HEK293 (cell line): ENCODE measurements around the gene SH3TC1.

Experiments
- CTCF ChIA-PET: fragments of 350-600 bp; formaldehyde crosslinking; extraction: SDS; loops from one replicate; lab custom pipeline; 2021; ENCODE audit warnings: antibody characterized with exemption; lab: Yijun Ruan, JAX
- POLR2A ChIA-PET: fragments of 300-600 bp; formaldehyde crosslinking; extraction: SDS; loops from one replicate; lab custom pipeline; 2020; ENCODE audit warnings: antibody characterized with exemption, inconsistent platforms; lab: Yijun Ruan, JAX
- H3K27ac ChIP-seq: fragments of 200-500 bp; sonication (Bioruptor generic); 2 replicates; pipeline ENCODE4 v1.5.1; 2014; ENCODE audit warnings: low read depth, low read length, control low read depth, inconsistent platforms; ENCODE audit errors: extremely low read depth
- H3K36me3 ChIP-seq, 2 experiments: fragments of 200-500 bp in 1 of 2; sonication (Bioruptor generic) in 1 of 2; 1 replicate in 1 of 2; 2 replicates in 1 of 2; pipeline ENCODE4 v1.5.1; 2014 to 2017; ENCODE audit warnings: inconsistent platforms in 2 of 2, low read length in 2 of 2; ENCODE audit not compliant: control insufficient read depth in 2 of 2, insufficient read depth in 1 of 2
- H3K4me1 ChIP-seq: fragments of 200-500 bp; sonication (Bioruptor generic); 2 replicates; pipeline ENCODE4 v1.5.1; 2014; ENCODE audit warnings: mild to moderate bottlenecking, low read length, inconsistent platforms; ENCODE audit not compliant: control insufficient read depth, insufficient read depth
- H3K4me3 ChIP-seq: 2 replicates; pipeline ENCODE4 v1.5.1; 2011; ENCODE audit warnings: low read depth, mild to moderate bottlenecking, control low read depth, low read length, moderate library complexity
- H3K9me3 ChIP-seq: fragments of 200-500 bp; sonication (Bioruptor generic); 2 replicates; pipeline ENCODE4 v1.5.1; 2014; ENCODE audit warnings: low read depth, low read length, inconsistent platforms; ENCODE audit not compliant: control insufficient read depth, insufficient read depth
- AEBP2 ChIP-seq: fragments of 450-650 bp; formaldehyde crosslinking; IDR thresholded peaks from 2 replicates; pipeline ENCODE4 v1.5.1; 2016; ENCODE audit warnings: missing biosample characterization, missing genetic modification characterization, borderline replicate concordance
- CTCF ChIP-seq: fragments of 450-650 bp; formaldehyde crosslinking; IDR thresholded peaks from 2 replicates; pipeline ENCODE4 v1.5.1; 2016; ENCODE audit warnings: missing biosample characterization, missing genetic modification characterization
- HOXC10 ChIP-seq: sonication (generic); formaldehyde crosslinking; IDR thresholded peaks from 2 replicates; pipeline ENCODE4 v1.8.1; 2023; ENCODE audit warnings: mild to moderate bottlenecking, missing genetic modification reagents
- PRDM2 ChIP-seq: fragments of 450-650 bp; formaldehyde crosslinking; IDR thresholded peaks from 2 replicates; pipeline ENCODE4 v1.5.1; 2016; ENCODE audit warnings: missing biosample characterization, missing genetic modification characterization, borderline replicate concordance
- TCF7L2 ChIP-seq: IDR thresholded peaks from 2 replicates; pipeline ENCODE4 v1.6.1; 2011; ENCODE audit warnings: low read depth, mild to moderate bottlenecking, inconsistent platforms, low read length, moderate library complexity, borderline replicate concordance
- ZBTB10 ChIP-seq: fragments of 450-650 bp; formaldehyde crosslinking; IDR thresholded peaks from 2 replicates; pipeline ENCODE4 v1.5.1; 2016; ENCODE audit warnings: missing biosample characterization, missing genetic modification characterization
- ZBTB48 ChIP-seq: fragments of 450-650 bp; formaldehyde crosslinking; IDR thresholded peaks from 2 replicates; pipeline ENCODE4 v1.5.1; 2016; ENCODE audit warnings: missing biosample characterization, missing genetic modification characterization
- ZFP69B ChIP-seq: fragments of 450-650 bp; formaldehyde crosslinking; IDR thresholded peaks from 2 replicates; pipeline ENCODE4 v1.5.1; 2016; ENCODE audit warnings: missing biosample characterization, missing genetic modification characterization
- ZNF132 ChIP-seq: fragments of 450-650 bp; formaldehyde crosslinking; IDR thresholded peaks from 2 replicates; pipeline ENCODE4 v1.5.1; 2017; ENCODE audit warnings: missing biosample characterization, missing genetic modification characterization, borderline replicate concordance
- ZNF146 ChIP-seq: fragments of 450-650 bp; formaldehyde crosslinking; IDR thresholded peaks from 2 replicates; pipeline ENCODE4 v1.5.1; 2016; ENCODE audit warnings: missing biosample characterization, missing genetic modification characterization
- ZNF311 ChIP-seq: fragments of 450-650 bp; formaldehyde crosslinking; IDR thresholded peaks from 2 replicates; pipeline ENCODE4 v1.5.1; 2017; ENCODE audit warnings: missing biosample characterization, missing genetic modification characterization, borderline replicate concordance
- ZNF366 ChIP-seq: fragments of 450-650 bp; formaldehyde crosslinking; conservative IDR thresholded peaks from 2 replicates; pipeline ENCODE4 v1.5.1; 2016; ENCODE audit warnings: missing biosample characterization, missing genetic modification characterization
- ZNF624 ChIP-seq: fragments of 450-650 bp; formaldehyde crosslinking; IDR thresholded peaks from 2 replicates; pipeline ENCODE4 v1.5.1; 2017; ENCODE audit warnings: missing biosample characterization, missing genetic modification characterization
- ZNF645 ChIP-seq: fragments of 450-650 bp; formaldehyde crosslinking; IDR thresholded peaks from 2 replicates; pipeline ENCODE4; 2016; ENCODE audit warnings: missing biosample characterization, missing genetic modification characterization
- ZNF654 ChIP-seq: fragments of 450-650 bp; formaldehyde crosslinking; IDR thresholded peaks from 2 replicates; pipeline ENCODE4 v1.5.1; 2016; ENCODE audit warnings: low read depth, missing biosample characterization, missing genetic modification characterization
- ZNF660 ChIP-seq: fragments of 450-650 bp; IDR thresholded peaks from 2 replicates; pipeline ENCODE4 v1.5.1; 2018; ENCODE audit warnings: missing biosample characterization, mild to moderate bottlenecking, missing genetic modification characterization
- ZNF843 ChIP-seq: fragments of 450-650 bp; formaldehyde crosslinking; IDR thresholded peaks from 2 replicates; pipeline ENCODE4 v1.5.1; 2016; ENCODE audit warnings: missing biosample characterization, missing genetic modification characterization
- TF ChIP-seq, protein P1 (sequence below): fragments of 450-650 bp; formaldehyde crosslinking; IDR thresholded peaks from 2 replicates; pipeline ENCODE4 v1.5.1; 2017; ENCODE audit warnings: missing biosample characterization, missing genetic modification characterization

Gene SH3TC1

GRCh38 chr4:8210616-8211015 lies 11.5 kb downstream of the SH3TC1 start:
- Histone ChIP-seq H3K36me3 (peaks cover 0 to 5% of the 10 kb centered on the region in 2 experiments; a peak in 1 of 3 replicates), H3K27ac (no peak overlapping the region), H3K4me1 (no peaks in the 10 kb centered on the region), H3K4me3 (no peak overlapping the region), H3K9me3 (no peaks in the 10 kb centered on the region)
- TF ChIP-seq ZNF645 (tag by site-specific recombination), result no peak
- TF ChIP-seq PRDM2 (tag by site-specific recombination), result no peak
- TF ChIP-seq ZNF311 (tag by site-specific recombination), result no peak
- TF ChIP-seq ZNF146 (tag by site-specific recombination), result no peak
- TF ChIP-seq ZNF366, result no peak
- TF ChIP-seq, protein P1, sequence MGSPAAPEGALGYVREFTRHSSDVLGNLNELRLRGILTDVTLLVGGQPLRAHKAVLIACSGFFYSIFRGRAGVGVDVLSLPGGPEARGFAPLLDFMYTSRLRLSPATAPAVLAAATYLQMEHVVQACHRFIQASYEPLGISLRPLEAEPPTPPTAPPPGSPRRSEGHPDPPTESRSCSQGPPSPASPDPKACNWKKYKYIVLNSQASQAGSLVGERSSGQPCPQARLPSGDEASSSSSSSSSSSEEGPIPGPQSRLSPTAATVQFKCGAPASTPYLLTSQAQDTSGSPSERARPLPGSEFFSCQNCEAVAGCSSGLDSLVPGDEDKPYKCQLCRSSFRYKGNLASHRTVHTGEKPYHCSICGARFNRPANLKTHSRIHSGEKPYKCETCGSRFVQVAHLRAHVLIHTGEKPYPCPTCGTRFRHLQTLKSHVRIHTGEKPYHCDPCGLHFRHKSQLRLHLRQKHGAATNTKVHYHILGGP (tag by site-specific recombination), result no peak
- no peak for TF ChIP-seq ZBTB48
- TF ChIP-seq ZBTB10 (tag by site-specific recombination), result no peak
- TF ChIP-seq HOXC10, result no peak
- TF ChIP-seq ZNF624 (tag by site-specific recombination), result no peak
- TF ChIP-seq AEBP2 (tag by site-specific recombination), result no peak
- CTCF ChIA-PET, result interaction anchor here (0.6 kb wide), 1 partner anchor 18 kb away, joined by 5 read pairs; no protein-coding TSS in a partner anchor
- POLR2A ChIA-PET, result no interaction called here

DNA sequence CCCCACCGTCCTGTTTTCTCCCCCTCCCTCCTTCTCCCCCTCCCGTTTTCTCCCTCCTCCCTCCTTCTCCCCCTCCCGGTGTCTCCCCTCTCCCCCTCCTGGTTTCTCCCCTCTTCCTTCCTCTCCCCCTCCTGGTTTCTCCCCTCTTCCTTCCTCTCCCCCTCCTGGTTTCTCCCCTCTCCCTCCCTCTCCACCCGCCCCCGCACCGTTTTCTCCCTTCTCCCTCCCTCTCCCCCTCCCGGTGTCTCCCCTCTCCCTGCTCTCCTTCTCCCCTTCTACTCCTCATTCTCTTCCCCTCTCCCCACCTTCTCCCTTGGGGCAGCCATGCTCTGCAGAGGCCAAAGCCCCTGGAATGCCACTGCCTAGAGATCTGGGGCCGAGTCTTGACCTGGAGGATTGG lies 12.2 kb downstream of the SH3TC1 start:
- no peaks in the 10 kb centered on the region for H3K9me3 ChIP-seq
- H3K27ac ChIP-seq, result no peak overlapping the region
- TF ChIP-seq ZNF654 (tag by site-specific recombination), result no peak
- no peak for TF ChIP-seq ZFP69B (tag by site-specific recombination)
- TF ChIP-seq TCF7L2, result no peak
- TF ChIP-seq ZNF132 (tag by site-specific recombination), result no peak
- no peak for TF ChIP-seq CTCF
- no peak for TF ChIP-seq ZNF660 (tag by site-specific recombination)
- no peak for TF ChIP-seq ZNF843 (tag by site-specific recombination)
- no peaks in the 10 kb centered on the region for H3K4me1 ChIP-seq
- no peak overlapping the region for H3K4me3 ChIP-seq
- CTCF ChIA-PET, result no interaction called here
- POLR2A ChIA-PET, result no interaction called here
- peaks cover 0 to 5% of the 10 kb centered on the region in 2 experiments; a peak in 1 of 3 replicates for H3K36me3 ChIP-seq
